Esophagus squamous epithelium (tissue), 4 donors: ENCODE measurements around the gene NAT16.

Source experiments
- CTCF ChIP-seq, 6 experiments: fragments of 450-650 bp in 4 of 6; fragments of 200-600 bp in 2 of 6; sonication (generic) in 2 of 6; IDR thresholded peaks; one replicate each; pipeline ENCODE4 v1.5.1; 2016 to 2019; ENCODE audit warnings: antibody characterized with exemption in 6 of 6, mild to moderate bottlenecking in 4 of 6, moderate library complexity in 4 of 6
- POLR2A ChIP-seq, 4 donors: fragments of 450-650 bp; IDR thresholded peaks; one replicate each; pipeline ENCODE4 v1.6.1; 2017; ENCODE audit warnings: antibody characterized with exemption in 4 of 4, mild to moderate bottlenecking in 4 of 4, moderate library complexity in 3 of 4

- TF ChIP-seq CTCF (IDR thresholded peaks at IDR 0.05): no peak
- no peak for TF ChIP-seq POLR2A (IDR thresholded peaks at IDR 0.05)
Measured at GRCh38 chr7:101140746-101141382, 39.2 kb downstream of the NAT16 start.
